Measurements from ENCODE around the gene MINDY4. TPM values are rescaled to one million over a fixed set of nuclear protein-coding genes. Genes with fewer than 3 reads are reported as not detected.

The MINDY4 gene
- total RNA-seq, 1 donor from 2014 or later = 6.3 TPM

DNA sequence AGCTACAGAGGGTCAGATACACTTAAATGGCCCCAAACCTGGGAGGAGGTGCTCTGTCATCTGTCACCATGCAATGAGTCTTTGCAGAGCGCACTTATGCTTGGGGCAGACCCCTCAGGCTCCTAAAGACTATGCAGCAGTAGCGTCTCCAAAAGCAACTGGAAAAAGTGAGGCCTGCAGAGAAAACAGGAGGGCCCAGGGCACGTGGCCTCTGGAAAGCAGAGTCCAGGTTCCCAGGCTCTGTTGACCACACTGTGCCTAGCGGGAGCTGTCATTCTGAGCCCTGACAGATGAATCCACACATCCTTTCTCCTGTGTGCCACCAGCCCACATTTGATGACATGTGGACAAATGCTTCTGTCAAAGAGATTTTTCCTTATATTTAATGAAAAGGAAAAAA, 66.4 kb downstream of the MINDY4 start:
- Mint-ChIP-seq H3K27me3 (ENCODE audit: low read depth) (no peaks in the 10 kb centered on the region), H3K4me3 (ENCODE audit: unreplicated experiment) (no peak overlapping the region), H3K9me3 (ENCODE audit: low read depth) (peaks cover 7% of the 10 kb centered on the region), H3K36me3 (ENCODE audit: low read depth) (peaks cover 35% of the 10 kb centered on the region), H3K27ac (ENCODE audit: unreplicated experiment) (no peak overlapping the region), H3K4me1 (ENCODE audit: low read depth) (peaks cover 13% of the 10 kb centered on the region)
- no peak for DNase-seq (ENCODE audit: low spot score)
- TF ChIP-seq, protein P1, sequence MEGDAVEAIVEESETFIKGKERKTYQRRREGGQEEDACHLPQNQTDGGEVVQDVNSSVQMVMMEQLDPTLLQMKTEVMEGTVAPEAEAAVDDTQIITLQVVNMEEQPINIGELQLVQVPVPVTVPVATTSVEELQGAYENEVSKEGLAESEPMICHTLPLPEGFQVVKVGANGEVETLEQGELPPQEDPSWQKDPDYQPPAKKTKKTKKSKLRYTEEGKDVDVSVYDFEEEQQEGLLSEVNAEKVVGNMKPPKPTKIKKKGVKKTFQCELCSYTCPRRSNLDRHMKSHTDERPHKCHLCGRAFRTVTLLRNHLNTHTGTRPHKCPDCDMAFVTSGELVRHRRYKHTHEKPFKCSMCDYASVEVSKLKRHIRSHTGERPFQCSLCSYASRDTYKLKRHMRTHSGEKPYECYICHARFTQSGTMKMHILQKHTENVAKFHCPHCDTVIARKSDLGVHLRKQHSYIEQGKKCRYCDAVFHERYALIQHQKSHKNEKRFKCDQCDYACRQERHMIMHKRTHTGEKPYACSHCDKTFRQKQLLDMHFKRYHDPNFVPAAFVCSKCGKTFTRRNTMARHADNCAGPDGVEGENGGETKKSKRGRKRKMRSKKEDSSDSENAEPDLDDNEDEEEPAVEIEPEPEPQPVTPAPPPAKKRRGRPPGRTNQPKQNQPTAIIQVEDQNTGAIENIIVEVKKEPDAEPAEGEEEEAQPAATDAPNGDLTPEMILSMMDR (IDR thresholded peaks at IDR 0.05) = no peak

DNA sequence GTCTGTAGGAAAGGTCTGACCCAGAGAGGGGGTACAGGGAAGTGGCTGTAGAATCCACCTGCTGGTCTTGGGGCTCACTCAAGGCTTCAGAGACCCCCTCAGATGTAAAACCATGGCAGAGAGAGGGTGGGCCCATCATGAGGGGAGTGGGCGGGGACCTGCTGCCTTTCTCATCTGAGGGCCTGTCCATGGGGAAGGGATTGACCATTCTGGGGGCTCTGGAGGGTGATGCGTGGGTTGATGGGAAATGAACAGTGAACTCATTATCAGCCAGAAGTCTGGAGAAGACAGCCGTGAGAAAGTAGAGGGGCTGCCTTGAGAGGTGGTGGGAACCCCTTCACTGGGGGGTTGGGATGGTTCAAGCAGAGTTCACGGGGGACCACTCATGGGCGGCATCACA, 66.8 kb downstream of the MINDY4 start:
- peaks cover 17% of the 10 kb centered on the region for H3K4me1 Mint-ChIP-seq (ENCODE audit: low read depth)
- DNase-seq (ENCODE audit: low spot score) = no peak
- no peak overlapping the region for H3K27ac Mint-ChIP-seq (ENCODE audit: unreplicated experiment)
- TF ChIP-seq, protein P1 (IDR thresholded peaks at IDR 0.05) = no peak
- no peak overlapping the region for H3K4me3 Mint-ChIP-seq (ENCODE audit: unreplicated experiment)
- H3K27me3 Mint-ChIP-seq (ENCODE audit: low read depth) = no peaks in the 10 kb centered on the region
- peaks cover 7% of the 10 kb centered on the region for H3K9me3 Mint-ChIP-seq (ENCODE audit: low read depth)
- H3K36me3 Mint-ChIP-seq (ENCODE audit: low read depth) = peaks cover 31% of the 10 kb centered on the region

DNA sequence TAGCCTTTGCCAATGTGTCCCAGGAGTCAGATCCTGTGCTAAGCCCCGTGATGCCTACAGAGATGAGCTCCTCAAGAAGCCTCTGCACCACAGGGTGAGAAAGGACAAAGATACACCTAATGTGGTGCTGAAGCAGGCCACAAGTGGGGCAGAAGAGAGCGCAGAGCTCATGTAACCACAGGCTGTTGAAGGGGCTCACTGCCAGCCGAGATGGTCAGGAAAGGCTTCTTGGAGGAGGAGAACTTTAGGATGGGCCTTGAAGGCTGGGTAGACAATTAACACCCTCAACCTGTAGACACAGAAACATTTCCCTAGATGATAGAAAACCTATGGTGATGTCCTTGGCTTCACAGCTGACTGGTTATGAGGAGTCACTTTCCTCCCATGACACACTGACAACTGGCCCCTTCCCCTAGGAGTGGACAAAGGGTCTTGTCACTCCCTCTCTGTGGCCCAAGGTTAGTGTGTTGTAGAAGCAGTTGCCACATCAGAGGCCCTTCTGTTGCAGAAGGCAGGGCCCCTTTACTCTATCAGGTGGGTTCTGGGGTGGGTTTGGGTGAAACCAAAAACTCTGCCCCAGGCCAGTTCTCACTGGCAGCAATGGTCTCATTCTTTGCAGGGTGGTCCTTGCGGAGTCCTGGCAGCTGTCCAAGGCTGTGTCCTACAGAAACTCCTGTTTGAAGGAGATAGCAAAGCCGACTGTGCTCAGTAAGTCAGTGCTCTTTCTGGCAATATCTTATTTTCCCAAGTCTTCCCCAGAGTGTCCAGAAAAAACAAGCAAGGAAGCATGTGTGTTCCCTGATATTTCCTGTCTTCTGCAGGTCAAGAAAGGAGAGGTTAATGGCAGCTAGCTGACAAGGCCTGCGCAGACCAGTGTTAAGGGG, 69.2 kb downstream of the MINDY4 start:
- Mint-ChIP-seq H3K27ac (ENCODE audit: unreplicated experiment) (no peak overlapping the region), H3K4me1 (ENCODE audit: low read depth) (peaks cover 34% of the 10 kb centered on the region), H3K4me3 (ENCODE audit: unreplicated experiment) (no peak overlapping the region), H3K9me3 (ENCODE audit: low read depth) (no peaks in the 10 kb centered on the region), H3K36me3 (ENCODE audit: low read depth) (peaks cover 22% of the 10 kb centered on the region), H3K27me3 (ENCODE audit: low read depth) (no peaks in the 10 kb centered on the region)
- no peak for DNase-seq (ENCODE audit: low spot score)
- TF ChIP-seq, protein P1 (IDR thresholded peaks at IDR 0.05) = no peak

DNA sequence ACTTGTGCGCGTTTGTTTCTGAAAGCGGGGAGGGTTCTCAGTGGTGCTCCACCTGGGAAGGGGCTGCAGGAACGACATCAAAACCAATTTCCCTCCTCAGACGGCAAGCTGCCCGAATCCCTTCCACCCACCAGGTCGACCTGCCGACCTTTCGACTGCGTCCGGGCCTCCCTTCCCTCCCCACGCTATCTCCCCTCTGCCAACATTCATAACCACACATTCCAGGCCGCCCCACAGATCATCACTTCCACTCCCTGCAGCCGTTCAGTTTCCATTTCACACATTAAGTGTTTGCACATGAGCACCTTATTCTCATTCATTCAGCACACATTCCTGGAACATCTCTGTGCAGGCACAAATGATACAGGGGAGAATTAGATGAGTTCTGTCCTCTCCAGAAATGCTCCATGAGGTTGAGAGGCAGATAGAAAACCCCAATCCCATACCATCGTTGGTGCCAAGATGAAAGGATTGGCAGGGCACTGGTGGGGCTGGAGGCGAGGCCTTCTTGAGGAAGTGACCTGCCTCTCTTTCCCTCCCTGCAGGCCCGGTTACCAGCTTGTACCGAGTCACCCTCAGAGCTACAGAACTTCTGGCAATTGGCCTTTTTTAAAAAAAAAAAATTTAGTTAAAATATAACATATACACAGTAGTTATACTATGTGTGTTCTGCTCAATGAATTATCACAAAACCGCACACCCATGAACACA, 70.0 kb downstream of the MINDY4 start:
- no peaks in the 10 kb centered on the region for H3K27me3 Mint-ChIP-seq (ENCODE audit: low read depth)
- H3K4me1 Mint-ChIP-seq (ENCODE audit: low read depth) = peaks cover 42% of the 10 kb centered on the region
- no peak for DNase-seq (ENCODE audit: low spot score)
- H3K9me3 Mint-ChIP-seq (ENCODE audit: low read depth) = no peaks in the 10 kb centered on the region
- no peak overlapping the region for H3K4me3 Mint-ChIP-seq (ENCODE audit: unreplicated experiment)
- peaks cover 22% of the 10 kb centered on the region for H3K36me3 Mint-ChIP-seq (ENCODE audit: low read depth)
- no peak overlapping the region for H3K27ac Mint-ChIP-seq (ENCODE audit: unreplicated experiment)
- TF ChIP-seq, protein P1 (IDR thresholded peaks at IDR 0.05) = no peak

DNA sequence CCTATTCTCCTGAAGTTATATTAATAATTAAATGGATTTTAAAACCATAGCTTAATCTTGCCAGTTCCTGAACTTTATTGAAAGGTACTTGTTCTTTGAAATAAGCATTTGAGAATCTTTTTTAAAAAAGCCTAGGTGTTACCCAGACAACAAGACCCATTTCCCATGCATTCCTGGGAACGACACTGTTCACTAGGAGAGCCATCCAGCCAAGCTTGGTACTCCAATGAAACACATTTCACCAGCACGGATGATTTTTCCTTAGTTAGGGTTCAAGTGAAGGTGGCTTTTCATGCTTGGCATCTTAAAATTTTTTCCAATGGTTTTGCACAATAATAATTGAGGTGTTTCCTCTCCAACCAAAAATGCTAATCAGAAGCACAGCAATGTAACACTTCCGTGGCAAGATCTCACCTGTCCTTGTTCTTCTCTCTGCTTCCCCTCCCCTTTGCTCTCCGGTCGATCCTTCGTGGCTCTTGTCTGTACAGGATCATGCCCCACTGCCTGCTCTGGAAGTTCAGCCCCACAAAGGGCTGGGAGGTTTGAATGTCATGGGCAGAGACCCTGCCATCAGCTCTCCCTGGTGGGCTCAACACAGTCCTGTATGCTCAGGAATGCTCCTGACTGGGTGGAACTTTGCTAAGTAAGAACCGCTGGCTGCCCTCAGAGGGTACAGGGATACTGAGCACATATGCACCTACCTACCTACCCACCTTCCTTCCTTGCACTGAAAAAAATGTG, 70.8 kb downstream of the MINDY4 start:
- no peak overlapping the region for H3K27ac Mint-ChIP-seq (ENCODE audit: unreplicated experiment)
- no peak for DNase-seq (ENCODE audit: low spot score)
- H3K4me1 Mint-ChIP-seq (ENCODE audit: low read depth) = peaks cover 42% of the 10 kb centered on the region
- H3K36me3 Mint-ChIP-seq (ENCODE audit: low read depth) = peaks cover 16% of the 10 kb centered on the region
- TF ChIP-seq, protein P1 (IDR thresholded peaks at IDR 0.05) = no peak
- H3K27me3 Mint-ChIP-seq (ENCODE audit: low read depth) = no peaks in the 10 kb centered on the region
- no peaks in the 10 kb centered on the region for H3K9me3 Mint-ChIP-seq (ENCODE audit: low read depth)
- H3K4me3 Mint-ChIP-seq (ENCODE audit: unreplicated experiment) = no peak overlapping the region

Measured in chondrocyte (in vitro differentiated cells).